ENCODE data around the gene RNF212. TPM values are rescaled to one million over a fixed set of nuclear protein-coding genes. Genes with fewer than 3 reads are reported as not detected.

The RNF212 gene
- total RNA-seq, 1 donor from 2014 or later: 7.9 TPM

DNA sequence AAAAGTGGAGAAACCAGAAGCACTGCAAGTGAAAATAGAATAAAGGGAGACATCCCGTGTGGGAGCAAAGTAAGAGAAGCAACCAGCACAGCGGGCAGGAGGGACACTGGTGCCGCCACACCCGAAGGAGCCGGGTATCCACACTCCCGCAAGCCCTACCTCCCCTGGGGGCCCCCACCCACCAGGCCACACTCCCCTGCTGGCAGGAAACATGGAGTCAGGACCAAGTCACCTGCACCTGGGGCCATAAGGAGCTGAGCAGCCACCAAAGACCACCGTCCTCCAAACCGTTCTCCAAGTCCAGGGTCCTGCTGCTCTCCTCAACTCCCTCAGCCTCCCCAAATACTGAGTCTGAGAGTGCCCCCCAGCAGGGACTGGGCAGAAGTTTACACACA lies 71.4 kb downstream of the RNF212 start:
- Histone ChIP-seq H3K36me3 (no peaks in the 10 kb centered on the region), H3K9me3 (no peaks in the 10 kb centered on the region), H3K27me3 (no peaks in the 10 kb centered on the region), H3K27ac (no peak overlapping the region), H3K4me1 (peaks cover 47% of the 10 kb centered on the region), H3K4me3 (peak overlapping the region in 1 of 2 donors; percentile 10)
- TF ChIP-seq, protein P1, sequence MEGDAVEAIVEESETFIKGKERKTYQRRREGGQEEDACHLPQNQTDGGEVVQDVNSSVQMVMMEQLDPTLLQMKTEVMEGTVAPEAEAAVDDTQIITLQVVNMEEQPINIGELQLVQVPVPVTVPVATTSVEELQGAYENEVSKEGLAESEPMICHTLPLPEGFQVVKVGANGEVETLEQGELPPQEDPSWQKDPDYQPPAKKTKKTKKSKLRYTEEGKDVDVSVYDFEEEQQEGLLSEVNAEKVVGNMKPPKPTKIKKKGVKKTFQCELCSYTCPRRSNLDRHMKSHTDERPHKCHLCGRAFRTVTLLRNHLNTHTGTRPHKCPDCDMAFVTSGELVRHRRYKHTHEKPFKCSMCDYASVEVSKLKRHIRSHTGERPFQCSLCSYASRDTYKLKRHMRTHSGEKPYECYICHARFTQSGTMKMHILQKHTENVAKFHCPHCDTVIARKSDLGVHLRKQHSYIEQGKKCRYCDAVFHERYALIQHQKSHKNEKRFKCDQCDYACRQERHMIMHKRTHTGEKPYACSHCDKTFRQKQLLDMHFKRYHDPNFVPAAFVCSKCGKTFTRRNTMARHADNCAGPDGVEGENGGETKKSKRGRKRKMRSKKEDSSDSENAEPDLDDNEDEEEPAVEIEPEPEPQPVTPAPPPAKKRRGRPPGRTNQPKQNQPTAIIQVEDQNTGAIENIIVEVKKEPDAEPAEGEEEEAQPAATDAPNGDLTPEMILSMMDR (IDR thresholded peaks at IDR 0.05): no peak
- TF ChIP-seq POLR2AphosphoS5 (IDR thresholded peaks at IDR 0.05; ENCODE audit: insufficient read depth in 1 of 2, low read depth in 1 of 2) (no peak), POLR2A (IDR thresholded peaks at IDR 0.05) (no peak)
- intact Hi-C loops (cut with DNase I): no loop called here
- no peak for DNase-seq (ENCODE audit: extremely low spot score in 2 of 2)

DNA sequence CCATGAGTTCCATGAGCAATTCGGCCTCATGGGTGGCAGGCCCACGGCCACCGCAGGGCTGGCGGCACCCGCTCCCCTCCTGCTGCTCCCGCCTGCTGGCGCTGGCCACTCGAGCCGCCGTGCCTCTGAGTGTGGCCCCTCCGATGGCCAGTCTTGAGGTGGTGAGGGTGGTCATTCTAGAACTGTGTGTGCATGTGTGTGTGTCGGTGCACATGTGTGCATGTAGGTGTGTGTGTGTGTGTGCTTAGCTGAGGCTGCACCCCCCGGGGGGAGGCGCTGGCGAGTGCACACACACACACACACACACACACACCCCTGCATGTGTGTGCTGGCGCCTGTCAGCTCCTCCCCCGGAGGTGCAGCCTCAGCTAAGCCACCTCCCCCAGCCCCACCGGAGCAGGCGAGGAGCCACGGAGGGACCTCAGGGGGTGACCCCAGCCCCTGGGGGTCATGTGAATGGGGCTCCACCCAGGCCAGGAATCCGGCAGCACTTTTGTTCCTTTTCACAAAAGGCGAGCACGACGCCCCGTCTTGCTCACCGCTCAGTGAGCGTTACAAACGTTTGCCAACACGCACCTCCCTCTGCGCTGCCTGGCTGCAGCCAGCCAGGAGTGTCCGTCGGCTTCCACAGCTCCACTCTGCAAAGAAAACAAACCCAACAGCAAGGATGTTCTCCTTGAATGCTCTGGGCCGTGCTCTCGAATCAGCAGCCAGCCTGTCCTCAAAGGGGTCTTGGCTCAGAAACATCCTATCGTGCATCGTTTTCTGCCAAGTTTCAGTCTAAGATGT lies 72.0 kb downstream of the RNF212 start:
- Histone ChIP-seq H3K4me3 (peak overlapping the region in 1 of 2 donors; percentile 10), H3K27me3 (no peaks in the 10 kb centered on the region), H3K9me3 (no peaks in the 10 kb centered on the region), H3K36me3 (no peaks in the 10 kb centered on the region), H3K4me1 (peaks cover 47% of the 10 kb centered on the region), H3K27ac (no peak overlapping the region)
- TF ChIP-seq POLR2AphosphoS5 (IDR thresholded peaks at IDR 0.05; ENCODE audit: insufficient read depth in 1 of 2, low read depth in 1 of 2) (no peak), POLR2A (IDR thresholded peaks at IDR 0.05) (no peak)
- TF ChIP-seq, protein P1 (IDR thresholded peaks at IDR 0.05): no peak
- intact Hi-C loops (cut with DNase I): no loop called here
- DNase-seq (ENCODE audit: extremely low spot score in 2 of 2): no peak

DNA sequence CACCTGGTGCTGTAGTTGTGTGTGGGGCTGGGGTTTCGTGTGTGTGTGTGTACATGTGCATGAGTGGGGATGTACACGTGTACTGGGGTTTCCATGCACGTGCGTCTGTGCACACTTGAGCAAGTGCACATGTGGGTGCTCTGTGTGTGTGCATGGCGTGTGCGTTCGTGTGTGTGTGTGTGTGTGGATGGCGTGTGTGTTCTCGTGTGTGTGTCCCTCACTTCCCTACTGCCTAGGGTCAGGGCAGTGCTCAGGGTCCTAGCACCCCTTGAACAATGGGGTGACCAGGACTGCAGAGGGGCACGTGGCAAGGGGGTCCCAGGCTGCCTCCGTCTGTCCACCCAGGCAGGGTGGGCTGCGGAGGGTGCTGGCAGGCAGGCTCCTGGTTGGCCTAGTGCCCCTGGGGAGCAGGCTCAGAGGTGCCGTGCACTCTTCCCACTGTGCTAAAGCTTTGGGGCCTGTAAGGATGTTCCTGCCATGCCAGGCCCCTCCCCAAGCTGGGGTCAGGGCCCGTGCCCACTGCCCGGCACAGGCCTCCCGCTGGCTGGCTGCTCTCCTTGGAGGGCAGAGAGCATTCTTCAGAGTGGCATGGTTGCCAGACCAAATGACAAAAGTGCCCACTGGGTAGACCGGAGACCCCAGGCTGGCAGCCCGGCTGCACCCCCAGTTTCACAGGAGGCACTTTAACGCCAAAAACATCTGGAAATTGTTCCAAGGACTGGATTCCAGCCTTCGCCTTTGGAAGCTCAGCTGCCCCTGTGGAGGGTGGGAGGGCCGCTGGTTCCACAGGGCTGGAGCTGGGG lies 72.8 kb downstream of the RNF212 start:
- H3K4me3 ChIP-seq: no peak overlapping the region
- H3K27me3 ChIP-seq: no peaks in the 10 kb centered on the region
- intact Hi-C loops (cut with DNase I): no loop called here
- H3K27ac ChIP-seq: peak overlapping the region; percentile 60
- no peaks in the 10 kb centered on the region for H3K36me3 ChIP-seq
- H3K4me1 ChIP-seq: peaks cover 49% of the 10 kb centered on the region
- no peak for DNase-seq (ENCODE audit: extremely low spot score in 2 of 2)
- TF ChIP-seq, protein P1 (IDR thresholded peaks at IDR 0.05): no peak
- TF ChIP-seq POLR2A (IDR thresholded peaks at IDR 0.05) (no peak), POLR2AphosphoS5 (IDR thresholded peaks at IDR 0.05; ENCODE audit: insufficient read depth in 1 of 2, low read depth in 1 of 2) (no peak)
- H3K9me3 ChIP-seq: no peaks in the 10 kb centered on the region

DNA sequence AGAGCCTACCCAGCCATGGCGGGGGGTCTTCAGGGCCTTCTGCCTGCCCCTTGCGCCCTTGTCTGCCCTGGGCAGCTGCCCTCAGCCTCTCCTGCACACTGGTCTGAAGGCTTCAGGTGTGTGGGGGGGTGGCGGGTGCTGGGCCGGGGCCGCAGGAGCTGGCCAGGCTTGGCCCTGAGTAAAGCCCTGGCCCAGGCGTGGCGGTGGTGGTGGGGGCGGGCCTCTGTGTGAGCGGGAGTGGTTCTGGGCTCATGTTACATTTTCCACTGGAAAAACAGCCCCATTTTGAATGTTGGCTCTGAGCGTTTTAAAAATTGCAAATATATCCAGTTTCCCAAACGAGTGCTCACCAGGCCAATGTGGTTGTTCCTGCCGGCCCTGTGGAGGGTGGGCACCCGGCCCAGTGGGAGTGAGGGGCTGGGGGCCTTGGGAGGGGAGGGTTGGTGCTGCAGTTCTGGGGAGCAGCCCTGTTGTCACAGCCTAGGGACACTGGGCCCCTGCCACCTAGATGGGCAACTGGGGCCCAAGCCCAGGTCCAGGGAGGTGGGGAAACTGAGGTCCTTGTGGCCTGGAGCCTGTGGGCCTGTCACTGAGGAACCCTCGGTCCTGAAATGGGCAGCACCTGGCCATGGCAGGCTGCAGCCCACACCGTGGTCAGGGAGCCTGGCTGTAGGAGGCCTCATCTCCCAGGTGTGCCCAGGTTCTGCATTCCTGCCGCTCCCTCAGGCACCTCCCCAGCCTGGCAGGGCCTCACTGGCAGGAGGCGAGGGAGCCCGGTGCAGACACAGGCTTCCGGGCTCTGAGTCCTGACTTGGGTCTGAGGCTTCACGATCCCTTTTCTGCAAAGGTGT lies 73.6 kb downstream of the RNF212 start:
- Histone ChIP-seq H3K9me3 (no peaks in the 10 kb centered on the region), H3K27ac (peak overlapping the region; percentile 60), H3K36me3 (no peaks in the 10 kb centered on the region), H3K4me1 (peaks cover 53% of the 10 kb centered on the region), H3K27me3 (no peaks in the 10 kb centered on the region), H3K4me3 (no peak overlapping the region)
- intact Hi-C loops (cut with DNase I): no loop called here
- DNase-seq (ENCODE audit: extremely low spot score in 2 of 2): no peak
- TF ChIP-seq POLR2AphosphoS5 (IDR thresholded peaks at IDR 0.05; ENCODE audit: insufficient read depth in 1 of 2, low read depth in 1 of 2): no peak
- TF ChIP-seq, protein P1 (IDR thresholded peaks at IDR 0.05): no peak
- no peak for TF ChIP-seq POLR2A (IDR thresholded peaks at IDR 0.05)
